Subcutaneous adipose tissue (tissue), 4 donors: ENCODE results near the gene NCOA1. TPM values are rescaled to one million over a fixed set of nuclear protein-coding genes. Genes with fewer than 3 reads are reported as not detected.

Experiments
- CTCF ChIP-seq: fragments of 450-650 bp; IDR thresholded peaks from one replicate; pipeline ENCODE4 v1.5.1; 2016; ENCODE audit warnings: low read depth, mild to moderate bottlenecking, control low read depth, antibody characterized with exemption, moderate library complexity
- total RNA-seq, 4 donors: library from RNA; depleted of rRNA; stranded (reverse); fragments of >200 nt; gene quantifications; one replicate each; pipeline ENCODE4 v1.1.0, GENCODE V29; 2016

NCOA1 gene
- total RNA-seq, 4 donors from 2014 or later = 48.2 to 84.6 (median 53.1) TPM

- no peak for TF ChIP-seq CTCF
Observed at GRCh38 chr2:24530796-24531195, 39.7 kb downstream of the NCOA1 start.

- TF ChIP-seq CTCF = no peak
Observed at GRCh38 chr2:24538720-24539119, 47.7 kb downstream of the NCOA1 start.

GRCh38 chr2:24539258-24539657, 48.2 kb downstream of the NCOA1 start:
- no peak for TF ChIP-seq CTCF

- no peak for TF ChIP-seq CTCF
Observed at GRCh38 chr2:24540011-24540477, 49.0 kb downstream of the NCOA1 start.

- TF ChIP-seq CTCF = no peak
Observed at GRCh38 chr2:24541621-24542020, 50.6 kb downstream of the NCOA1 start.

GRCh38 chr2:24542269-24542872, 51.3 kb downstream of the NCOA1 start:
- no peak for TF ChIP-seq CTCF

GRCh38 chr2:24543252-24543651, 52.2 kb downstream of the NCOA1 start:
- no peak for TF ChIP-seq CTCF
